ENCODE data around the gene ADAMTS13. TPM values are rescaled to one million over a fixed set of nuclear protein-coding genes. Genes with fewer than 3 reads are reported as not detected.

The ADAMTS13 gene
- total and polyA plus RNA-seq, 9 of the 15 experiments (the other 6 are each of a cell fraction or from before 2014, with no cell fraction given): 0.03 to 0.20 (median 0.04) TPM; not detected in 4

DNA sequence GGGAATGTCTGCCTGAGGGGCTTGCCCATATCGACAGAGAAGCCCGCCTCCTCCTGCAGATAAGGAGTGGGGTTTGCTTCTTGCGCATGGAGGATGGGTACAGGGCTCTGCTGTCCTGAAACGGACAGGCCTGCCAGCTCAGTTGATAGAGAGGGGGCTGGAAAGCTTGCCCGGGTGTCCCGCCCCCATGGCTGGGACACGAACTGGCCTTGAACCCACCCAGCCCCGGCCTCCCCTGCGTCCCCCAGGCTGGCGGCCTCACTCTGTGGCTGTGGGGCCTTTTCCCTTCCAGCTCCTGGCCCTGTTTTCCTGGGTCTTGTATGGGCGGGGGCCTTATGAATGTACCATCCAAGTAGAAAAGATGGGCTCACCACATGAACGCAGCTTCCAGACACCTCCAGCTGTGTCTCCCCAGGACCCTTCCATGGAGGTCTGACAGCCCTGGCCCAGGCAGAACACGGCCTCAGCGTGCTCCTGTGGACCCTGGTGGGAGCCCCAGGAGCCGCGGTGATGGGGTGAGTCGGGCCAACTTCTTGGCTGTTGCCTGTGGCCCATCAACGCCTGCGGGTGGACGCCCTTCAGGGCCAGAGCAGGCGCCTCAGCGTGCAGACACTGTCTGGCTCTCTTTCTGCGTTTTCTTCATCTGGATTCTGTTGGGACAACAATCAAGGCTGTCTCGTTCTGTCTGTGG is 72.6 kb downstream of the ADAMTS13 start:
- WGBS (ENCODE audit: insufficient coverage, low coverage, missing lambda C conversion rate): 4% methylated on average over 17 of the region's 24 CpGs
- Histone ChIP-seq H3K9me3 (replicated peaks; ENCODE audit: control insufficient read depth, insufficient read depth, low read depth, low read length) (no peaks in the 10 kb centered on the region; the same call in 1 of the 2 replicates), H3K9me1 (ENCODE audit: control insufficient read depth, insufficient read depth, low read length) (no peaks in the 10 kb centered on the region), H3K9ac (ENCODE audit: insufficient read depth in 1 of 2, low read depth in 2 of 2, low read length in 2 of 2) (no peak overlapping the region), H3K36me3 (ENCODE audit: control insufficient read depth, insufficient read depth, low read length) (no peaks in the 10 kb centered on the region), H3K4me3 (no peak overlapping the region), H3K27ac (ENCODE audit: extremely low read depth, low read depth, low read length) (no peak overlapping the region), H2AFZ (ENCODE audit: low read depth, low read length) (no peak overlapping the region), H3K4me2 (ENCODE audit: insufficient read depth, low read length) (no peak overlapping the region), H3K27me3 (ENCODE audit: control insufficient read depth in 2 of 2, insufficient read depth in 2 of 2, low read length in 2 of 2) (peaks cover 27 to 96% of the 10 kb centered on the region in 2 experiments; a peak in 4 of 5 replicates), H4K20me1 (replicated peaks; ENCODE audit: control insufficient read depth, insufficient read depth, low read length) (no peaks in the 10 kb centered on the region), H3K79me2 (ENCODE audit: control insufficient read depth, insufficient read depth, low read length) (no peaks in the 10 kb centered on the region), H3K4me1 (replicated peaks in 1 of 2; ENCODE audit: control insufficient read depth in 2 of 2, insufficient read depth in 2 of 2, low read length in 2 of 2) (peaks cover 0 to 34% of the 10 kb centered on the region in 2 experiments; a peak in 2 of 5 replicates)
- ATAC-seq (no peak), DNase-seq (ENCODE audit: extremely low read depth in 1 of 4, low spot score in 3 of 4) (no peak), FAIRE-seq (no peak)
- BruUV-seq (replicated peaks): no TSS peak
- ChIA-PET POLR2A (interaction anchor here (0.7 to 1.6 kb wide), 3 partner anchors 10 to 66 kb away, joined by 3 to 9 read pairs (median 3); no protein-coding TSS in a partner anchor), CTCF (ENCODE audit: low intra/inter-chr PET ratio) (no interaction called here)
- in situ Hi-C loops (cut with MboI) (no loop called here), intact Hi-C loops (cut with micrococcal nuclease) (no loop called here)
- TF ChIP-seq, protein P1, sequence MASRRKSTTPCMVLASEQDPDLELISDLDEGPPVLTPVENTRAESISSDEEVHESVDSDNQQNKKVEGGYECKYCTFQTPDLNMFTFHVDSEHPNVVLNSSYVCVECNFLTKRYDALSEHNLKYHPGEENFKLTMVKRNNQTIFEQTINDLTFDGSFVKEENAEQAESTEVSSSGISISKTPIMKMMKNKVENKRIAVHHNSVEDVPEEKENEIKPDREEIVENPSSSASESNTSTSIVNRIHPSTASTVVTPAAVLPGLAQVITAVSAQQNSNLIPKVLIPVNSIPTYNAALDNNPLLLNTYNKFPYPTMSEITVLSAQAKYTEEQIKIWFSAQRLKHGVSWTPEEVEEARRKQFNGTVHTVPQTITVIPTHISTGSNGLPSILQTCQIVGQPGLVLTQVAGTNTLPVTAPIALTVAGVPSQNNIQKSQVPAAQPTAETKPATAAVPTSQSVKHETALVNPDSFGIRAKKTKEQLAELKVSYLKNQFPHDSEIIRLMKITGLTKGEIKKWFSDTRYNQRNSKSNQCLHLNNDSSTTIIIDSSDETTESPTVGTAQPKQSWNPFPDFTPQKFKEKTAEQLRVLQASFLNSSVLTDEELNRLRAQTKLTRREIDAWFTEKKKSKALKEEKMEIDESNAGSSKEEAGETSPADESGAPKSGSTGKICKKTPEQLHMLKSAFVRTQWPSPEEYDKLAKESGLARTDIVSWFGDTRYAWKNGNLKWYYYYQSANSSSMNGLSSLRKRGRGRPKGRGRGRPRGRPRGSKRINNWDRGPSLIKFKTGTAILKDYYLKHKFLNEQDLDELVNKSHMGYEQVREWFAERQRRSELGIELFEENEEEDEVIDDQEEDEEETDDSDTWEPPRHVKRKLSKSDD (conservative IDR thresholded peaks at IDR 0.05; ENCODE audit: low read length): no peak
- TF ChIP-seq, protein P2, sequence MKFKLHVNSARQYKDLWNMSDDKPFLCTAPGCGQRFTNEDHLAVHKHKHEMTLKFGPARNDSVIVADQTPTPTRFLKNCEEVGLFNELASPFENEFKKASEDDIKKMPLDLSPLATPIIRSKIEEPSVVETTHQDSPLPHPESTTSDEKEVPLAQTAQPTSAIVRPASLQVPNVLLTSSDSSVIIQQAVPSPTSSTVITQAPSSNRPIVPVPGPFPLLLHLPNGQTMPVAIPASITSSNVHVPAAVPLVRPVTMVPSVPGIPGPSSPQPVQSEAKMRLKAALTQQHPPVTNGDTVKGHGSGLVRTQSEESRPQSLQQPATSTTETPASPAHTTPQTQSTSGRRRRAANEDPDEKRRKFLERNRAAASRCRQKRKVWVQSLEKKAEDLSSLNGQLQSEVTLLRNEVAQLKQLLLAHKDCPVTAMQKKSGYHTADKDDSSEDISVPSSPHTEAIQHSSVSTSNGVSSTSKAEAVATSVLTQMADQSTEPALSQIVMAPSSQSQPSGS (CRISPR knock-in tag; IDR thresholded peaks at IDR 0.05): no peak
- TF ChIP-seq HLTF (IDR thresholded peaks at IDR 0.05) (no peak), FOXM1 (IDR thresholded peaks at IDR 0.05; ENCODE audit: low read depth) (no peak), FOXM1 (CRISPR knock-in tag; IDR thresholded peaks at IDR 0.05; ENCODE audit: low read depth) (no peak), SP2 (IDR thresholded peaks at IDR 0.05; ENCODE audit: extremely low read depth, low read depth, low read length, poor library complexity, severe bottlenecking) (no peak), SLC30A9 (CRISPR knock-in tag; IDR thresholded peaks at IDR 0.05) (no peak), ZNF707 (CRISPR knock-in tag; conservative IDR thresholded peaks at IDR 0.05) (no peak)
- TF ChIP-seq, protein P3, sequence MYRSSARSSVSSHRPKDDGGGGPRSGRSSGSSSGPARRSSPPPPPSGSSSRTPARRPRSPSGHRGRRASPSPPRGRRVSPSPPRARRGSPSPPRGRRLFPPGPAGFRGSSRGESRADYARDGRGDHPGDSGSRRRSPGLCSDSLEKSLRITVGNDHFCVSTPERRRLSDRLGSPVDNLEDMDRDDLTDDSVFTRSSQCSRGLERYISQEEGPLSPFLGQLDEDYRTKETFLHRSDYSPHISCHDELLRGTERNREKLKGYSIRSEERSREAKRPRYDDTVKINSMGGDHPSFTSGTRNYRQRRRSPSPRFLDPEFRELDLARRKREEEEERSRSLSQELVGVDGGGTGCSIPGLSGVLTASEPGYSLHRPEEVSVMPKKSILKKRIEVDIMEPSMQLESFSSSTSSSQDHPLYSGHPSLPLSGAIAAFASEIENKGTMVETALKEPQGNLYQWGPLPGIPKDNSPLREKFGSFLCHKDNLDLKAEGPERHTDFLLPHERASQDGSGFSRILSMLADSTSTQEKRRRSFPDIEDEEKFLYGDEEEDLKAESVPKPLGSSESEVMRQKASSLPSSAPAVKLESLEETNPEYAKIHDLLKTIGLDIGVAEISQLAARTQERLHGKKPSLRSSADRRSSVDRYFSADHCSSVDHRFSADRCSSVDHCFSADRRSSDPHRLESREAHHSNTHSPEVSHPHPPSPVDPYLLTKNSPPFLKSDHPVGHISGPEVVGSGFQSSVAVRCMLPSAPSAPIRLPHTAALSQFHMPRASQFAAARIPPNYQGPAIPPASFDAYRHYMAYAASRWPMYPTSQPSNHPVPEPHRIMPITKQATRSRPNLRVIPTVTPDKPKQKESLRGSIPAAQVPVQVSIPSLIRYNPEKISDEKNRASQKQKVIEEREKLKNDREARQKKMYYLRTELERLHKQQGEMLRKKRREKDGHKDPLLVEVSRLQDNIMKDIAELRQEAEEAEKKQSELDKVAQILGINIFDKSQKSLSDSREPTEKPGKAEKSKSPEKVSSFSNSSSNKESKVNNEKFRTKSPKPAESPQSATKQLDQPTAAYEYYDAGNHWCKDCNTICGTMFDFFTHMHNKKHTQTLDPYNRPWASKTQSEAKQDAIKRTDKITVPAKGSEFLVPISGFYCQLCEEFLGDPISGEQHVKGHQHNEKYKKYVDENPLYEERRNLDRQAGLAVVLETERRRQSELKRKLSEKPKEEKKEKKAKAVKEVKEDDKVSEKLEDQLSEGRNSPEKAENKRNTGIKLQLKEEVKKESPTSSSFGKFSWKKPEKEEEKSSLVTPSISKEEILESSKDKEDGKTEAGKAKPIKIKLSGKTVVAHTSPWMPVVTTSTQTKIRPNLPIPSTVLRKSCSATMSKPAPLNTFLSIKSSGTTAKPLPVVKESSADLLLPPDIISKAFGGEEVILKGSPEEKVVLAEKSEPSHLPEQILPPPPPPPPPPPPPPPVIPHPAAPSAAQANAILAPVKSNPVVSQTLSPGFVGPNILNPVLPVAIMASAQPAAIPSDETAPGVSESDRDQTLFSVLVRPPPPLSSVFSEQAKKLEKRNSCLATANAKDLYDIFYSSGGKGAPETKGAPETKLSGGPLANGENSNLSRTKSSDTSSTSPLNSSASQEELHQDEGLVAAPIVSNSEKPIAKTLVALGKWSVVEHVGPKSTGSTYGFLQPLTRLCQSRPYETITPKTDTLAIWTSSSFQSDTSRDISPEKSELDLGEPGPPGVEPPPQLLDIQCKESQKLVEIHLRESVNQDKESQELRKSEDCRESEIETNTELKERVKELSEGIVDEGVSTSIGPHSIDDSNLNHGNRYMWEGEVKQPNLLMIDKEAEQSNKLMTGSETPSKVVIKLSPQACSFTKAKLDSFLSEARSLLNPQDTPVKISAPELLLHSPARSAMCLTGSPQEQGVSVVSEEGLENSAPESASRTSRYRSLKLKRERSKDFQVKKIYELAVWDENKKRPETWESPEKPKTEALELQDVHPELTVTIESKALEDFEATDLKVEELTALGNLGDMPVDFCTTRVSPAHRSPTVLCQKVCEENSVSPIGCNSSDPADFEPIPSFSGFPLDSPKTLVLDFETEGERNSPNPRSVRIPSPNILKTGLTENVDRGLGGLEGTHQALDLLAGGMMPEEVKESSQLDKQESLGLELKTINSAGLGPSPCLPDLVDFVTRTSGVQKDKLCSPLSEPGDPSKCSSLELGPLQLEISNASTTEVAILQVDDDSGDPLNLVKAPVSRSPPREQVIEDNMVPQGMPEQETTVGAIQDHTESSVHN (IDR thresholded peaks at IDR 0.05; ENCODE audit: borderline replicate concordance in 1 of 2, low read depth in 1 of 2): no peak
